GM23248 (cell line): ENCODE data around the gene WDPCP. TPM values are rescaled to one million over a fixed set of nuclear protein-coding genes. Genes with fewer than 3 reads are reported as not detected.
A peak's percentile ranks its signal among the peaks of the same experiment; 100 is the strongest.

Experiments
- DNase-seq: peaks from one replicate; pipeline ENCODE4 v3.0.0-alpha.2; 2015
- H2AFZ ChIP-seq: fragments of 200-600 bp; sonication (generic); 2 replicates; pipeline ENCODE4 v1.6.1; 2016; ENCODE audit warnings: antibody characterized with exemption
- H3F3A ChIP-seq: fragments of 200-600 bp; sonication (generic); 2 replicates; pipeline ENCODE4 v1.6.1; 2016; ENCODE audit warnings: mild to moderate bottlenecking, antibody characterized with exemption, mixed run types; ENCODE audit not compliant: insufficient read depth
- H3K27ac ChIP-seq: fragments of 200-600 bp; sonication (generic); 2 replicates; pipeline ENCODE4 v1.5.1; 2016; ENCODE audit warnings: mild to moderate bottlenecking
- H3K27me3 ChIP-seq: fragments of 200-600 bp; sonication (generic); replicated peaks from 2 replicates; pipeline ENCODE4 v1.6.1; 2016; ENCODE audit warnings: mild to moderate bottlenecking; ENCODE audit not compliant: insufficient read depth
- H3K36me3 ChIP-seq: fragments of 200-600 bp; sonication (generic); 2 replicates; pipeline ENCODE4 v1.6.1; 2016; ENCODE audit warnings: low read depth, mild to moderate bottlenecking
- H3K4me1 ChIP-seq: fragments of 200-600 bp; sonication (generic); 2 replicates; pipeline ENCODE4 v1.6.1; 2016; ENCODE audit warnings: mild to moderate bottlenecking; ENCODE audit not compliant: insufficient read depth
- H3K4me2 ChIP-seq: fragments of 200-600 bp; sonication (generic); one replicate; pipeline ENCODE4 v1.6.1; 2016; ENCODE audit warnings: mild to moderate bottlenecking; ENCODE audit not compliant: unreplicated experiment
- H3K4me3 ChIP-seq: fragments of 200-600 bp; sonication (generic); 2 replicates; pipeline ENCODE4 v1.5.1; 2016; ENCODE audit warnings: mild to moderate bottlenecking
- H3K79me2 ChIP-seq: fragments of 200-600 bp; sonication (generic); 2 replicates; pipeline ENCODE4 v1.6.1; 2016; ENCODE audit warnings: mild to moderate bottlenecking; ENCODE audit not compliant: insufficient read depth
- H3K9ac ChIP-seq: fragments of 200-600 bp; sonication (generic); 2 replicates; pipeline ENCODE4 v1.6.1; 2016; ENCODE audit warnings: mild to moderate bottlenecking
- H3K9me2 ChIP-seq: fragments of 200-600 bp; sonication (generic); 2 replicates; pipeline ENCODE4 v1.6.1; 2016; ENCODE audit warnings: mixed run types, mild to moderate bottlenecking, moderate library complexity; ENCODE audit not compliant: insufficient read depth
- H3K9me3 ChIP-seq: fragments of 200-600 bp; sonication (generic); one replicate; pipeline ENCODE4 v1.6.1; 2017; ENCODE audit warnings: low read depth
- H4K20me1 ChIP-seq: fragments of 200-600 bp; sonication (generic); 2 replicates; pipeline ENCODE4 v1.6.0; 2016; ENCODE audit not compliant: insufficient read depth
- EZH2 ChIP-seq: fragments of 200-600 bp; sonication (generic); IDR thresholded peaks from 2 replicates; pipeline ENCODE4 v1.6.1; 2018; ENCODE audit warnings: antibody characterized with exemption, mild to moderate bottlenecking; ENCODE audit not compliant: insufficient read depth, poor library complexity, severe bottlenecking
- EZH2phosphoT487 ChIP-seq: fragments of 200-600 bp; sonication (generic); IDR thresholded peaks from 2 replicates; pipeline ENCODE4 v1.6.1; 2018; ENCODE audit warnings: antibody characterized with exemption, moderate library complexity, mild to moderate bottlenecking, low read depth; ENCODE audit not compliant: insufficient read depth
- WGBS, 2 experiments: methylation state at CpG; one replicate each; pipeline ENCODE4 v1.1.6; 2015 to 2017; ENCODE audit warnings: low lambda C conversion rate in 2 of 2, low coverage in 1 of 2; ENCODE audit errors: missing lambda C conversion rate in 2 of 2; 5-methylcytosine and 5-hydroxymethylcytosine counted together
- in situ Hi-C: fragments of 300-500 bp; cut with MboI; formaldehyde crosslinking; loops from 2 replicates; pipeline ENCODE4 v1.15.0; 2020
- polyA plus RNA-seq: library from polyadenylated mRNA; unstranded; fragments of >200 nt; fragmentation: Nextera tagmentation; extraction: Ambion mirVana; gene quantifications from 2 replicates; pipeline ENCODE4 v1.2.1, GENCODE V29; 2016
- total RNA-seq: library from RNA; depleted of rRNA; stranded (reverse); fragments of >200 nt; shearing (Covaris generic); gene quantifications from 2 replicates; pipeline ENCODE4 v1.2.3, GENCODE V29; 2014

Gene WDPCP
- total and polyA plus RNA-seq, 2 experiments from 2014 or later, result 6.0 to 8.1 TPM

- Histone ChIP-seq H3F3A (0 out of 2 replicates have a peak, but pooled peaks cover 13% of the 10 kb centered on the region), H3K9me2 (no peaks in the 10 kb centered on the region), H3K4me1 (no peaks in the 10 kb centered on the region), H3K79me2 (no peaks in the 10 kb centered on the region), H3K4me3 (no peak overlapping the region), H3K9me3 (no peaks in the 10 kb centered on the region), H3K27me3 (no peaks in the 10 kb centered on the region), H3K9ac (no peak overlapping the region), H3K36me3 (no peaks in the 10 kb centered on the region), H3K4me2 (no peak overlapping the region), H3K27ac (no peak overlapping the region), H4K20me1 (no peaks in the 10 kb centered on the region), H2AFZ (no peak overlapping the region)
- WGBS, 2 experiments, result 68 to 74% methylated on average over 6 of the region's 6 CpGs
- no peak for DNase-seq
- TF ChIP-seq EZH2, result no peak
- no peak for TF ChIP-seq EZH2phosphoT487
- in situ Hi-C loops, result no loop called here
These were observed 143.6 kb downstream of the WDPCP start for GRCh38 chr2:63444565-63445288.

- DNase-seq, result peak; percentile 13
- in situ Hi-C loops, result no loop called here
- no peak overlapping the region for H3K27ac ChIP-seq
- H3K4me3 ChIP-seq, result no peak overlapping the region
- no peaks in the 10 kb centered on the region for H3K4me1 ChIP-seq
- no peaks in the 10 kb centered on the region for H3K36me3 ChIP-seq
- no peaks in the 10 kb centered on the region for H3K79me2 ChIP-seq
- no peaks in the 10 kb centered on the region for H4K20me1 ChIP-seq
- H3F3A ChIP-seq, result 0 out of 2 replicates have a peak, but pooled peaks cover 13% of the 10 kb centered on the region
- TF ChIP-seq EZH2, result no peak
- TF ChIP-seq EZH2phosphoT487, result no peak
- H3K9me3 ChIP-seq, result no peaks in the 10 kb centered on the region
- no peaks in the 10 kb centered on the region for H3K9me2 ChIP-seq
- H3K9ac ChIP-seq, result no peak overlapping the region
- no peak overlapping the region for H3K4me2 ChIP-seq
- H2AFZ ChIP-seq, result no peak overlapping the region
- H3K27me3 ChIP-seq, result no peaks in the 10 kb centered on the region
- 81 to 91% methylated on average over 1 of the region's 1 CpG for WGBS, 2 experiments
These were observed 147.7 kb downstream of the WDPCP start for GRCh38 chr2:63440612-63441011.

- Histone ChIP-seq H3K4me3 (no peak overlapping the region), H3K4me1 (no peaks in the 10 kb centered on the region), H3K9me2 (no peaks in the 10 kb centered on the region), H3F3A (0 out of 2 replicates have a peak, but pooled peaks cover 13% of the 10 kb centered on the region), H3K4me2 (no peak overlapping the region), H3K27ac (no peak overlapping the region), H3K79me2 (no peaks in the 10 kb centered on the region), H3K9ac (no peak overlapping the region), H3K9me3 (no peaks in the 10 kb centered on the region), H4K20me1 (no peaks in the 10 kb centered on the region), H3K27me3 (no peaks in the 10 kb centered on the region), H2AFZ (no peak overlapping the region), H3K36me3 (no peaks in the 10 kb centered on the region)
- TF ChIP-seq EZH2phosphoT487, result no peak
- no peak for TF ChIP-seq EZH2
- in situ Hi-C loops, result no loop called here
- DNase-seq, result no peak
- 90 to 94% methylated on average over 1 of the region's 1 CpG for WGBS, 2 experiments
These were observed 150.1 kb downstream of the WDPCP start for GRCh38 chr2:63438181-63438580.

DNA sequence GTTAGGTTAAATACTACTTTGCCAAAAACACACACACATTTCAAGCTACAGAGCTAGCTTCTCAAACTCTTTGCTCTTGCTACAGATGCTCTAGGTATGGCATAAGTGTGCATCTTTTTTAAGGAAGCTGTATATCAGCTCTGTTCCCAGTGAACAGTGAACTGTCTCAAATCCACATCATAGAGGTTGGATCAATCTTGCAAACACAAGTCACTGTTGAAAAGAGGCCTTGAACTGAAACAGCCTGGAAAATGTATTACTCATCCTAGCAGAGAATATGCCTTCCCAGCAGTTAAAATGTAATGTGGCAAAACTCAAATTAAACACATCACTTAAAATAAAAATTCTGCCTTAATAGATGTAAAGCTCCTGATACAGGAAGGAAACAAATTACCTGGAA, 151.8 kb downstream of the WDPCP start:
- Histone ChIP-seq H3K4me3 (no peak overlapping the region), H3F3A (0 out of 2 replicates have a peak, but pooled peaks cover 13% of the 10 kb centered on the region), H4K20me1 (no peaks in the 10 kb centered on the region), H3K27ac (no peak overlapping the region), H3K27me3 (no peaks in the 10 kb centered on the region), H3K4me2 (no peak overlapping the region), H3K9ac (no peak overlapping the region), H3K9me3 (no peaks in the 10 kb centered on the region), H3K9me2 (no peaks in the 10 kb centered on the region), H3K36me3 (no peaks in the 10 kb centered on the region), H3K79me2 (no peaks in the 10 kb centered on the region), H3K4me1 (no peaks in the 10 kb centered on the region), H2AFZ (no peak overlapping the region)
- TF ChIP-seq EZH2, result no peak
- TF ChIP-seq EZH2phosphoT487, result no peak
- DNase-seq, result peak; percentile 7
- in situ Hi-C loops, result no loop called here

GRCh38 chr2:63435070-63435469, 153.2 kb downstream of the WDPCP start:
- no peak overlapping the region for H2AFZ ChIP-seq
- no peak overlapping the region for H3K27ac ChIP-seq
- H3F3A ChIP-seq, result no peaks in the 10 kb centered on the region
- H4K20me1 ChIP-seq, result no peaks in the 10 kb centered on the region
- no peak for DNase-seq
- in situ Hi-C loops, result no loop called here
- H3K9ac ChIP-seq, result no peak overlapping the region
- no peaks in the 10 kb centered on the region for H3K36me3 ChIP-seq
- WGBS, 2 experiments, result 97 to 100% methylated on average over 1 of the region's 1 CpG
- H3K4me2 ChIP-seq, result no peak overlapping the region
- no peak for TF ChIP-seq EZH2
- no peaks in the 10 kb centered on the region for H3K27me3 ChIP-seq
- no peaks in the 10 kb centered on the region for H3K9me3 ChIP-seq
- no peak overlapping the region for H3K4me3 ChIP-seq
- H3K9me2 ChIP-seq, result no peaks in the 10 kb centered on the region
- H3K4me1 ChIP-seq, result no peaks in the 10 kb centered on the region
- H3K79me2 ChIP-seq, result no peaks in the 10 kb centered on the region
